HepG2 (cell line): ENCODE measurements around the gene SH3D19. TPM values are rescaled to one million over a fixed set of nuclear protein-coding genes. Genes with fewer than 3 reads are reported as not detected.

Experiments
- ELF4 ChIP-seq: sonication (generic); formaldehyde crosslinking; IDR thresholded peaks from 2 replicates; pipeline ENCODE4 v1.5.0; 2020; ENCODE audit warnings: missing genetic modification reagents, mild to moderate bottlenecking, moderate library complexity, borderline replicate concordance
- TSC22D2 ChIP-seq: sonication (generic); formaldehyde crosslinking; IDR thresholded peaks from 2 replicates; pipeline ENCODE4 v1.5.1; 2020; ENCODE audit warnings: missing genetic modification reagents, mild to moderate bottlenecking, borderline replicate concordance
- ZKSCAN5 ChIP-seq: sonication (generic); formaldehyde crosslinking; IDR thresholded peaks from 2 replicates; pipeline ENCODE4 v1.5.1; 2020; ENCODE audit warnings: mild to moderate bottlenecking, missing genetic modification reagents
- ZNF564 ChIP-seq: sonication (generic); formaldehyde crosslinking; IDR thresholded peaks from 2 replicates; pipeline ENCODE4 v1.8.1; 2023; ENCODE audit warnings: mild to moderate bottlenecking, missing genetic modification reagents
- ZNF660 ChIP-seq: sonication (generic); formaldehyde crosslinking; IDR thresholded peaks from 2 replicates; pipeline ENCODE4 v1.5.1; 2020; ENCODE audit warnings: mild to moderate bottlenecking, low read depth, missing genetic modification reagents, borderline replicate concordance
- polyA plus RNA-seq, 8 experiments: library from polyadenylated mRNA; depleted of rRNA in 3 of 8; stranded (reverse) in 7 of 8; unstranded in 1 of 8; fragments of >200 nt; fragmentation: Illumina TruSeq in 4 of 8; extraction: Trizol in 4 of 8; gene quantifications; 2 replicates each; pipeline versions ENCODE4 v1.2.1 to v1.2.3, GENCODE V29; 2011 to 2016; ENCODE audit warnings: low read depth in 4 of 8, missing spikeins in 1 of 8, mixed read lengths in 1 of 8; ENCODE audit not compliant: insufficient read depth in 1 of 8
- total RNA-seq, 5 experiments: library from RNA; depleted of rRNA; stranded (reverse); fragments of >200 nt; fragmentation: Illumina TruSeq; extraction: Trizol; gene quantifications; 2 replicates each; pipeline ENCODE4 v1.2.3, GENCODE V29; 2016; ENCODE audit warnings: low read depth in 1 of 5
- TF ChIP-seq, protein P1 (sequence below): sonication (generic); formaldehyde crosslinking; IDR thresholded peaks from one replicate; pipeline ENCODE4 v1.5.1; 2020; ENCODE audit warnings: mild to moderate bottlenecking, missing genetic modification reagents; ENCODE audit errors: not compliant biosample characterization
- TF ChIP-seq, protein P2 (sequence below): sonication (generic); formaldehyde crosslinking; IDR thresholded peaks from 2 replicates; pipeline ENCODE4 v1.5.0; 2020; ENCODE audit warnings: mild to moderate bottlenecking, missing genetic modification reagents

Gene SH3D19
- total and polyA plus RNA-seq, 2 of the 13 experiments (the other 11 are each of a cell fraction or from before 2014, with no cell fraction given), result 31.2 to 38.0 TPM

DNA sequence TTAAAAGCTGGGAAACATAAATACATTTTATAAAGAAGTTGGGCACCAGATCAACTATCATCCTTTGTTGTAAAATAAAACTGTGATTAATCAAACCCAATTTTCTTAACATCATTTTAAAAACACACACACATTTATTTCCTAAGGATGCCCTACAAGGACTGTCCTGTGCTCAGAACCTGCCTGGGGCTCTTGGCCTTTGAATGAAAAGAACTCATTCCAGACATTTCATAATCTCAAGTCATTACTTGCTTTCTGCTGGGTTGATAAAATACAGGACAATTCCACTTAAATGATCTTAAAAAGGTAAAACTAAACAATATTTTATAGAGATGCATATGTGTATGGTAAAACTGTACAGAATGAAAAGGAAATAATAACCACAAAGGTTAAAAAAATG is 2.8 kb downstream of the SH3D19 start (continued):
- TF ChIP-seq, protein P1, sequence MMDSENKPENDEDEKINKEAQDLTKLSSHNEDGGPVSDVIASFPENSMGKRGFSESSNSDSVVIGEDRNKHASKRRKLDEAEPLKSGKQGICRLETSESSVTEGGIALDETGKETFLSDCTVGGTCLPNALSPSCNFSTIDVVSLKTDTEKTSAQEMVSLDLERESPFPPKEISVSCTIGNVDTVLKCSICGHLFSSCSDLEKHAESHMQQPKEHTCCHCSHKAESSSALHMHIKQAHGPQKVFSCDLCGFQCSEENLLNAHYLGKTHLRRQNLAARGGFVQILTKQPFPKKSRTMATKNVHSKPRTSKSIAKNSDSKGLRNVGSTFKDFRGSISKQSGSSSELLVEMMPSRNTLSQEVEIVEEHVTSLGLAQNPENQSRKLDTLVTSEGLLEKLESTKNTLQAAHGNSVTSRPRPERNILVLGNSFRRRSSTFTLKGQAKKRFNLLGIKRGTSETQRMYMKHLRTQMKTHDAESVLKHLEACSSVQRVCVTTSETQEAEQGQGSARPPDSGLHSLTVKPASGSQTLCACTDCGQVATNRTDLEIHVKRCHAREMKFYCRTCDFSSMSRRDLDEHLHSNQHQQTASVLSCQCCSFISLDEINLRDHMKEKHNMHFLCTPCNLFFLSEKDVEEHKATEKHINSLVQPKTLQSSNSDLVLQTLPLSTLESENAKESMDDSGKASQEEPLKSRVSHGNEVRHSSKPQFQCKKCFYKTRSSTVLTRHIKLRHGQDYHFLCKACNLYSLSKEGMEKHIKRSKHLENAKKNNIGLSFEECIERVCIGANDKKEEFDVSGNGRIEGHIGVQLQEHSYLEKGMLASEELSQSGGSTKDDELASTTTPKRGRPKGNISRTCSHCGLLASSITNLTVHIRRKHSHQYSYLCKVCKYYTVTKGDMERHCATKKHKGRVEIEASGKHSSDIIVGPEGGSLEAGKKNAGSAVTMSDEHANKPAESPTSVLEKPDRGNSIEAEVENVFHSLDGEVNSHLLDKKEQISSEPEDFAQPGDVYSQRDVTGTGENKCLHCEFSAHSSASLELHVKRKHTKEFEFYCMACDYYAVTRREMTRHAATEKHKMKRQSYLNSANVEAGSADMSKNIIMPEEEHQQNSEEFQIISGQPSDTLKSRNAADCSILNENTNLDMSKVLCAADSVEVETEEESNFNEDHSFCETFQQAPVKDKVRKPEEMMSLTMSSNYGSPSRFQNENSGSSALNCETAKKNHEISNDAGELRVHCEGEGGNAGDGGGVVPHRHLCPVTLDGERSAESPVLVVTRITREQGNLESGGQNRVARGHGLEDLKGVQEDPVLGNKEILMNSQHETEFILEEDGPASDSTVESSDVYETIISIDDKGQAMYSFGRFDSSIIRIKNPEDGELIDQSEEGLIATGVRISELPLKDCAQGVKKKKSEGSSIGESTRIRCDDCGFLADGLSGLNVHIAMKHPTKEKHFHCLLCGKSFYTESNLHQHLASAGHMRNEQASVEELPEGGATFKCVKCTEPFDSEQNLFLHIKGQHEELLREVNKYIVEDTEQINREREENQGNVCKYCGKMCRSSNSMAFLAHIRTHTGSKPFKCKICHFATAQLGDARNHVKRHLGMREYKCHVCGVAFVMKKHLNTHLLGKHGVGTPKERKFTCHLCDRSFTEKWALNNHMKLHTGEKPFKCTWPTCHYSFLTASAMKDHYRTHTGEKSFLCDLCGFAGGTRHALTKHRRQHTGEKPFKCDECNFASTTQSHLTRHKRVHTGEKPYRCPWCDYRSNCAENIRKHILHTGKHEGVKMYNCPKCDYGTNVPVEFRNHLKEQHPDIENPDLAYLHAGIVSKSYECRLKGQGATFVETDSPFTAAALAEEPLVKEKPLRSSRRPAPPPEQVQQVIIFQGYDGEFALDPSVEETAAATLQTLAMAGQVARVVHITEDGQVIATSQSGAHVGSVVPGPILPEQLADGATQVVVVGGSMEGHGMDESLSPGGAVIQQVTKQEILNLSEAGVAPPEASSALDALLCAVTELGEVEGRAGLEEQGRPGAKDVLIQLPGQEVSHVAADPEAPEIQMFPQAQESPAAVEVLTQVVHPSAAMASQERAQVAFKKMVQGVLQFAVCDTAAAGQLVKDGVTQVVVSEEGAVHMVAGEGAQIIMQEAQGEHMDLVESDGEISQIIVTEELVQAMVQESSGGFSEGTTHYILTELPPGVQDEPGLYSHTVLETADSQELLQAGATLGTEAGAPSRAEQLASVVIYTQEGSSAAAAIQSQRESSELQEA, result no peak
- no peak for TF ChIP-seq ZNF564 (CRISPR knock-in tag)
- TF ChIP-seq TSC22D2 (CRISPR knock-in tag), result no peak
- no peak for TF ChIP-seq ELF4 (CRISPR knock-in tag)
- no peak for TF ChIP-seq ZNF660 (CRISPR knock-in tag)
- TF ChIP-seq ZKSCAN5 (CRISPR knock-in tag), result no peak
- TF ChIP-seq, protein P2, sequence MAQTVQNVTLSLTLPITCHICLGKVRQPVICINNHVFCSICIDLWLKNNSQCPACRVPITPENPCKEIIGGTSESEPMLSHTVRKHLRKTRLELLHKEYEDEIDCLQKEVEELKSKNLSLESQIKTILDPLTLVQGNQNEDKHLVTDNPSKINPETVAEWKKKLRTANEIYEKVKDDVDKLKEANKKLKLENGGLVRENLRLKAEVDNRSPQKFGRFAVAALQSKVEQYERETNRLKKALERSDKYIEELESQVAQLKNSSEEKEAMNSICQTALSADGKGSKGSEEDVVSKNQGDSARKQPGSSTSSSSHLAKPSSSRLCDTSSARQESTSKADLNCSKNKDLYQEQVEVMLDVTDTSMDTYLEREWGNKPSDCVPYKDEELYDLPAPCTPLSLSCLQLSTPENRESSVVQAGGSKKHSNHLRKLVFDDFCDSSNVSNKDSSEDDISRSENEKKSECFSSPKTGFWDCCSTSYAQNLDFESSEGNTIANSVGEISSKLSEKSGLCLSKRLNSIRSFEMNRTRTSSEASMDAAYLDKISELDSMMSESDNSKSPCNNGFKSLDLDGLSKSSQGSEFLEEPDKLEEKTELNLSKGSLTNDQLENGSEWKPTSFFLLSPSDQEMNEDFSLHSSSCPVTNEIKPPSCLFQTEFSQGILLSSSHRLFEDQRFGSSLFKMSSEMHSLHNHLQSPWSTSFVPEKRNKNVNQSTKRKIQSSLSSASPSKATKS (CRISPR knock-in tag), result no peak
